HG03457 (cell line): Measurements from ENCODE around the gene SIVA1.

Experiments used
- ATAC-seq: cut with Tn5 transposase; IDR thresholded peaks from one replicate; pipeline ENCODE4 v1.9.1; 2021; ENCODE audit warnings: moderate number of reproducible peaks; ENCODE audit not compliant: unreplicated experiment

Gene SIVA1

GRCh38 chr14:104734601-104734990 lies 18.4 kb upstream of the SIVA1 start:
- no peak for ATAC-seq

GRCh38 chr14:104734991-104735779 lies 17.8 kb upstream of the SIVA1 start:
- no peak for ATAC-seq

- no peak for ATAC-seq
Observed at GRCh38 chr14:104735830-104736642, 16.9 kb upstream of the SIVA1 start.

- ATAC-seq: no peak
Observed at GRCh38 chr14:104738375-104739019, 14.4 kb upstream of the SIVA1 start.

DNA sequence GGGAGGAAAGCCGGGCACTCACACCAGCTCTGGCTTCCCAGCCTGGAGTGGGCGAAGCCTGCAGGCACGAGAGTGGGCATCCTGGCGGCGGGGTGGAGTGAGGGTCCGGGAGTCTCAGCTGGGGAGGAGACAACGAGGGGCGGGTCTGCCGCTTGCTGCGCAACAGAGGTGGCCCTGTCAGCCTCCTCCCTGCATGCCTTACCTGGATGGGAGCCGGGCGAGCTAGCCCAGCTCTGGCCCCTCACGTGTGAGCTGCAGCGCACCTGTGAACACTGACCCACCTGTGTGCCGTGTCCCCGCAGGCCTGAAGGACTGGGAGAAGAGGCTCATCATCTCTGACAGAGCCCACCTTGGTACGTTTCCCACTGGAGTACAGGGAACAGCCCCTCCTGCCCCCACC lies 13.9 kb upstream of the SIVA1 start:
- no peak for ATAC-seq

GRCh38 chr14:104739546-104740516 lies 13.1 kb upstream of the SIVA1 start:
- no peak for ATAC-seq

DNA sequence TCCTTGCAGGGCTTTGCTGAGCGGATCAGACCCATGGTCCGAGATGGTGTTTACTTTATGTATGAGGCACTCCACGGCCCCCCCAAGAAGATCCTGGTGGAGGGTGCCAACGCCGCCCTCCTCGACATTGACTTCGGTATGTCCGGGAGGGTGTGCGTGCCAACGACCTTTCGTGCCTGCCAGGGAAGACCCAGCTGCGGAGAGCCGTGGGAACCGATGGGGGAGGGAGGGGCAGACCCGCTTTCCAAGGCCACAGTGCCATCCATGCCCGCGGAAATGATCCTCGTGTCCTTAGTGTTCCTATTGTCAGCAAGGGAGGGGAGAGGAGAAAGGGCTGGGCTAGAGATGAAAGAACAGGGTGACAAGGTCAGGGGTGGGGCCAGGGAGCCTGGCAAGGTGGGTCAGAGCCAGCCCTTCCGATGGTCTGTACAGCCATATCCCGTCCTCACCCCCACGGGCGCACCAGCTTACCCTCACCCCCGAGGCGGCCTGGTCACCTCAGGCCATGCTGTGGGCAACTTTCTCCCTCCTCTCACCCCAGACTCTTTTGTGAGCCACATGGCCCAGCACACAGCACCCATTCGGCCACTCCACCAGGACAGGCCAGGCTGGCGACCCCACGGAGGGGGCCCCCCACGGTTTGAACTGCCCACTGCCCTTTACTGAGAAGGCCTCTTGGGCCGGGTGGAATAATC lies 11.7 kb upstream of the SIVA1 start:
- ATAC-seq: no peak

- ATAC-seq: no peak
Observed at GRCh38 chr14:104741803-104742251, 11.1 kb upstream of the SIVA1 start.

- ATAC-seq: no peak
Observed at GRCh38 chr14:104742586-104743455, 10.1 kb upstream of the SIVA1 start.

DNA sequence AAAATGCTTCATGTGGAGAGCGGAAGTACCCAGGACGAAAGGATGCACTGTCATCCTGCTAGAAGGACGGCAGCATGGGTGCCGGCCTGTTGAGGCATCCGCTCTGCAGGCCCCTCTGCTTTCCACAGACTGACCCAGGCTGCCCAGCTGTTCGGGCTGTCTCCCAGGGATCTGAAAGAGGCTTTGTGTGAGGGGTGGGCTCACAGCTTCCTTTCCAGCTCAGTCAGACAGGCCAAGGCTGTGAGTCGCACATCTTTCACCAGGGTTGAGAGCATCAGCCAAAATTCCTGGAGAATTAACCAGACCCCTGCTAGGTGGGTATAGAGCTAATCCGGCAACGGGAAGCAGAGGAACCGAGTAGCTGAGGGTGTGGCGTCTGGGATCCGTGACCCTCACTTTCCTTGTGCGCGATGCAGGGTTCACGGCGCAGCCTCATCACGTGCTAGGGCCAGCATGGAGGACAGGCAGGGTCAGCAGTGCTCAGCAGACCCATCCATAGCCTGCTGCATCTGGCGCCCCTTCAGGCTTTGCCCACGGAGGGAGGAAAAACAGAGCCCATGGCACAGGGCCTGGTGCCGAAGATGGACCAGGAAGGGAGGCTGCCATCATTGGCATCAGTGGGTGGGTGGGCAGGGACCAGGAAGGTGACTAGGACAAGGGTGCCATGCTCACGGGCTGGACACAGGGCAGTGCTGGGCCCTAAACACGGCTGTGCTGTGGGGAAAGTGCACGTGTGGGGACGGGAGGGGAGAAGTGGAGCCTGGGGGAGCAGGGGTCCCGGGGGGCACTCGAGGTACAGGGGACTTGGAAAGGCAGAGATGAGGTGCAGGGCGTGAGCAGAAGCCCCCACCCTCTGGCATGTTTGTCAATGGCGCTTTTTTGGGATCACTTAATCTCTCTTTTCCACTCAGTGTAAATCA lies 9.2 kb upstream of the SIVA1 start:
- no peak for ATAC-seq

DNA sequence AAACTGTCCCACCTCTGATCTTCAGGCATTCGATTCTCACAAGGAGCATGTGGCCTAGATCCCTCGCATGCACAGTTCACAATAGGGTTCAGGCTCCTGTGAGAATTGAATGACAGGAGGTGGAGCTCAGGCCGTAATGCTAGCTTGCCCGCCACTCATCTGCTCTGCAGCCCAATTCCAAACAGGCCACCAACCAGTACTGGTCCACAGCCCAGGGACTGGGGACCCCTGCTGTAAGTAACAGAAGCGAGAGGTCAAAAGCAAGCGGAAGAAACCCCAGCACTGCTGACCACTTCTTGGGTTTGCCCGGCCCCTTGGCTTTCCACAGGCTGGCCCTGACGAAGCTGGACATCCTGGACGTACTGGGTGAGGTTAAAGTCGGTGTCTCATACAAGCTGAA lies 8.5 kb upstream of the SIVA1 start:
- ATAC-seq: no peak

- ATAC-seq: no peak
Observed at GRCh38 chr14:104745431-104745830, 7.5 kb upstream of the SIVA1 start.

- no peak for ATAC-seq
Observed at GRCh38 chr14:104746071-104746545, 6.8 kb upstream of the SIVA1 start.

GRCh38 chr14:104746934-104747481 lies 5.9 kb upstream of the SIVA1 start:
- no peak for ATAC-seq

DNA sequence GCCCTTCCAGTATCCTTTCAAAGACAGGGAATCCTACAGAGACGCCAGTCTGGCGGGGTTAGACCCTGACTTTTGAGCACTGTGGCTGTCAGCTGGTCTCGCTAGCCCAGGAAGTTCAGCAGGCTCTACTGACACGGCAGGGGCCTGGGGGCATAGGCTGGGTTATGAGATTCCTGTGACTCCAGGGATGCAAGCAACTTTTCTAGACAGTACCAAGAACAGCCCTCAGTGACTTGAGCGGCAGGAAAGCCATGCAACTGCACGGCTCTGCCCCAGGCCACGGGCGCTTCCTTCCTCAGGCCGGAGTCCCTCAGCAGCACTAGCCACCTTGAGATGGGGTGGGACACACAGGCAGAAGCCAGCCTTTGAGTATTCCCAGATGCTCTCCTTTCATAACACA lies 5.1 kb upstream of the SIVA1 start:
- ATAC-seq: no peak

- no peak for ATAC-seq
Observed at GRCh38 chr14:104749111-104749649, 3.8 kb upstream of the SIVA1 start.

- ATAC-seq: no peak
Observed at GRCh38 chr14:104750056-104750752, 2.7 kb upstream of the SIVA1 start.
